ENCODE data around the gene ERP29. TPM values are rescaled to one million over a fixed set of nuclear protein-coding genes. Genes with fewer than 3 reads are reported as not detected.

The ERP29 gene
- total RNA-seq, 1 donor from 2014 or later: 21.6 TPM

DNA sequence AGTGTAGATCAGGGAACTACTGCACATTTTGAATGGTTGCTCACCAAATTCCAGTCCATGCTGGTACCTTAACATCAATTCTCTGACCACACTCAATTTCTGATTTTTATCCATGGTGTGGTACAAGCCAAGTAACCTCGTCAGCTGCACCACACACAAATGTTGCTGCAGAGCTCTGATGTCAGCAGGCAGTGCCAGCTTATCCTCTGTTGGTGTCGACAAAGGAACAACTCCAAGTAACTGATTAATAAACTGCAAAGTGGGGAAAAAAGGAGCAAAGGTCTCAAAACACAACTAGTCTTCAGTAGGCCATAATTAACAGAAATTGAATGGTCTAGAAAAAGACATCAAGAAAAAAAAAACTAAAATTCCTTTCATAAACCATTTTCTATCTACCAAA is 47.9 kb downstream of the ERP29 start:
- Histone ChIP-seq H3K9me3 (no peaks in the 10 kb centered on the region), H3K4me3 (no peak overlapping the region), H3K4me1 (no peaks in the 10 kb centered on the region), H3K27ac (no peak overlapping the region), H3K36me3 (peaks cover 72 to 84% of the 10 kb centered on the region in 2 donors), H3K27me3 (no peaks in the 10 kb centered on the region)
- TF ChIP-seq, protein P1, sequence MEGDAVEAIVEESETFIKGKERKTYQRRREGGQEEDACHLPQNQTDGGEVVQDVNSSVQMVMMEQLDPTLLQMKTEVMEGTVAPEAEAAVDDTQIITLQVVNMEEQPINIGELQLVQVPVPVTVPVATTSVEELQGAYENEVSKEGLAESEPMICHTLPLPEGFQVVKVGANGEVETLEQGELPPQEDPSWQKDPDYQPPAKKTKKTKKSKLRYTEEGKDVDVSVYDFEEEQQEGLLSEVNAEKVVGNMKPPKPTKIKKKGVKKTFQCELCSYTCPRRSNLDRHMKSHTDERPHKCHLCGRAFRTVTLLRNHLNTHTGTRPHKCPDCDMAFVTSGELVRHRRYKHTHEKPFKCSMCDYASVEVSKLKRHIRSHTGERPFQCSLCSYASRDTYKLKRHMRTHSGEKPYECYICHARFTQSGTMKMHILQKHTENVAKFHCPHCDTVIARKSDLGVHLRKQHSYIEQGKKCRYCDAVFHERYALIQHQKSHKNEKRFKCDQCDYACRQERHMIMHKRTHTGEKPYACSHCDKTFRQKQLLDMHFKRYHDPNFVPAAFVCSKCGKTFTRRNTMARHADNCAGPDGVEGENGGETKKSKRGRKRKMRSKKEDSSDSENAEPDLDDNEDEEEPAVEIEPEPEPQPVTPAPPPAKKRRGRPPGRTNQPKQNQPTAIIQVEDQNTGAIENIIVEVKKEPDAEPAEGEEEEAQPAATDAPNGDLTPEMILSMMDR (IDR thresholded peaks at IDR 0.05): no peak
- DNase-seq (ENCODE audit: low spot score in 2 of 2): no peak
- intact Hi-C loops (cut with DNase I): no loop called here

DNA sequence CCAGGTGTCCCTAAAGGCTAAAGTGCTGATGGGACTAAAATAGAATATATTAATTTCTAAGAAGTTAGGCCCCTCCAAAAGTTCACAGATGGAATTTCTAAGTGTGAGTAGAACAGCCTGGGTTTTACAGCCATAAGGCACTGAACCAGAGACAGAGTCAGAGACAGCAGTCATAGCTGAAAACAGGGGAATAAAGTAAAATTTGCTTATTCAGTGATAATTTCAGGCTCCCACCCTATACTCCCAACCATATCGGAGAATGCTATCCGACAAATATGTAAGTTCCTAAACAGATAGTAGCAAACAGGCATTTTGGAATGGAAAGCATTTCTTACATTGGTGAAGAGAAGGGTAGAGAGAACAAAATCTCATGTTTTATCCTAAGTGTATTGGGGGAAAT is 50.0 kb downstream of the ERP29 start:
- intact Hi-C loops (cut with DNase I): no loop called here
- TF ChIP-seq, protein P1 (IDR thresholded peaks at IDR 0.05): no peak
- no peak overlapping the region for H3K27ac ChIP-seq

DNA sequence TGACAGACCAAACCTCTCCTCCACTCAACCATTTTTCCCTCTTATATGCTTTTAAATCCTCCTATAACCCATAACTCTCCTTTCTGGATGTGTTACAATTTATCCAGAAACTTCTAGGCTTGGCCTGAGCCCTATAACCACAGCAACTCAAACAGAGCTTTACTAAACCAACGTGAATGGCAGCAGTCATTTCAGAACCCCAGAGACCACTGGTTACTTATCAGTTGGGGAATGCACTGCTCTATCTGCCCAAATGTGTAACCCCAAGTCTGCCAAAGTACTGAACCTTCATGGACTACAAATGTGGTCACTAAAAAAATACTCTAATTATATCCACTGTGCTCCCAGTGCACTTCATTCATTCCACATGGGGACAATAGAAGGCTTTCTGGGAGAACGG is 53.3 kb downstream of the ERP29 start:
- no peaks in the 10 kb centered on the region for H3K4me1 ChIP-seq
- H3K36me3 ChIP-seq: peaks cover 87 to 92% of the 10 kb centered on the region in 2 donors
- intact Hi-C loops (cut with DNase I): no loop called here
- H3K27ac ChIP-seq: no peak overlapping the region
- H3K9me3 ChIP-seq: no peaks in the 10 kb centered on the region
- H3K27me3 ChIP-seq: no peaks in the 10 kb centered on the region
- no peak overlapping the region for H3K4me3 ChIP-seq
- no peak for DNase-seq (ENCODE audit: low spot score in 2 of 2)
- TF ChIP-seq, protein P1 (IDR thresholded peaks at IDR 0.05): no peak

More for the DNA sequence above, 50.0 kb downstream of the ERP29 start:
- no peaks in the 10 kb centered on the region for H3K4me1 ChIP-seq
- H3K9me3 ChIP-seq: no peaks in the 10 kb centered on the region
- no peaks in the 10 kb centered on the region for H3K27me3 ChIP-seq
- DNase-seq (ENCODE audit: low spot score in 2 of 2): no peak
- H3K4me3 ChIP-seq: no peak overlapping the region
- H3K36me3 ChIP-seq: peaks cover 73 to 87% of the 10 kb centered on the region in 2 donors

Other genes with a start within 250 kb of the ERP29 start
- 66.4 TPM for gene ALDH2, start 246.5 kb upstream of the ERP29 start, total RNA-seq
- gene MAPKAPK5, start 171.2 kb upstream of the ERP29 start, total RNA-seq: 6.4 TPM
- 2.2 TPM for gene TMEM116, start 261 bp upstream of the ERP29 start, total RNA-seq
- 1.9 TPM for gene NAA25, start 95.4 kb downstream of the ERP29 start, total RNA-seq
- 9.3 TPM for gene TRAFD1, start 112.1 kb downstream of the ERP29 start, total RNA-seq